Gastroesophageal sphincter (tissue), 3 donors: ENCODE measurements around the gene TTLL3.

Experiments
- CTCF ChIP-seq, 4 experiments: fragments of 200-600 bp in 2 of 4; fragments of 450-650 bp in 2 of 4; sonication (generic) in 1 of 4; IDR thresholded peaks; one replicate each; pipeline ENCODE4 v1.5.1; 2017 to 2019; ENCODE audit warnings: antibody characterized with exemption in 4 of 4, mild to moderate bottlenecking in 2 of 4, moderate library complexity in 2 of 4
- EP300 ChIP-seq: sonication (generic); formaldehyde crosslinking; IDR thresholded peaks from one replicate; pipeline ENCODE4 v1.6.1; 2017; ENCODE audit warnings: antibody characterized with exemption, mild to moderate bottlenecking
- POLR2A ChIP-seq, 2 donors: fragments of 450-650 bp; IDR thresholded peaks; one replicate each; pipeline ENCODE4 v1.6.1; 2017; ENCODE audit warnings: antibody characterized with exemption in 2 of 2, mild to moderate bottlenecking in 2 of 2, moderate library complexity in 1 of 2

GRCh38 chr3:9779721-9780457 is 30.2 kb upstream of the TTLL3 start:
- TF ChIP-seq CTCF (IDR thresholded peaks at IDR 0.05): no peak
- TF ChIP-seq POLR2A (IDR thresholded peaks at IDR 0.05): no peak
- no peak for TF ChIP-seq EP300
